NCI-H1105 (cell line): ENCODE results near the gene OPTC.
"Not testable (repeated sequence)": the region's sequence is repeated elsewhere in the genome, so short reads cannot be mapped to it uniquely, and the experiment has no call there.

Experiments used
- DNase-seq: peaks from one replicate; lab custom pipeline; 2025; lab: John Stamatoyannopoulos, UW

OPTC gene, protein sequence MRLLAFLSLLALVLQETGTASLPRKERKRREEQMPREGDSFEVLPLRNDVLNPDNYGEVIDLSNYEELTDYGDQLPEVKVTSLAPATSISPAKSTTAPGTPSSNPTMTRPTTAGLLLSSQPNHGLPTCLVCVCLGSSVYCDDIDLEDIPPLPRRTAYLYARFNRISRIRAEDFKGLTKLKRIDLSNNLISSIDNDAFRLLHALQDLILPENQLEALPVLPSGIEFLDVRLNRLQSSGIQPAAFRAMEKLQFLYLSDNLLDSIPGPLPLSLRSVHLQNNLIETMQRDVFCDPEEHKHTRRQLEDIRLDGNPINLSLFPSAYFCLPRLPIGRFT

GRCh38 chr1:203493901-203494300, at the start of gene OPTC:
TSS of gene OPTC (plus strand) at chr1:203494153. CDS start at chr1:203496006, 1,853 bp downstream.
- DNase-seq = no peak

GRCh38 chr1:203444171-203444576, 49.8 kb upstream of the OPTC start:
- DNase-seq = no peak

- DNase-seq = no peak
These were observed 46.8 kb upstream of the OPTC start for GRCh38 chr1:203447151-203447550.

DNA sequence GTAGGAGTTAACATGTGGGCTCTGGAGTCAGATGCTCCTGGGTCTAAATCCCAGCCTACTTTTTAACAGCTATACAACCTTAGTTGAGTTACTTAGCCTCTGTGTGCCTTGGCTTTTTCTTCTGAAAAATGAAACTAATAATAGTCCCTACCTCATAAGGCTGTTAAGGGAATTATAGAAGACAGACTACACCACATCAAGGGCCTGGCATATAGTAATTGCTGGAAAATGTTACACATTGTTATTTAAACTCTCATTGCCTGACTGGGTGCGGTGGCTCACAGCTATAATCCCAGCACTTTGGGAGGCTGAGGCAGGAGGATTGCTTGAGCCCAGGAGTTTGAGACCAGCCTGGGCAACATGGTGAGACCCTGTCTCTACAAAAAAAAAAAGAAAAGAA, 46.4 kb upstream of the OPTC start:
- DNase-seq = not testable (repeated sequence)

- no peak for DNase-seq
These were observed 45.4 kb upstream of the OPTC start for GRCh38 chr1:203448521-203449061.

DNA sequence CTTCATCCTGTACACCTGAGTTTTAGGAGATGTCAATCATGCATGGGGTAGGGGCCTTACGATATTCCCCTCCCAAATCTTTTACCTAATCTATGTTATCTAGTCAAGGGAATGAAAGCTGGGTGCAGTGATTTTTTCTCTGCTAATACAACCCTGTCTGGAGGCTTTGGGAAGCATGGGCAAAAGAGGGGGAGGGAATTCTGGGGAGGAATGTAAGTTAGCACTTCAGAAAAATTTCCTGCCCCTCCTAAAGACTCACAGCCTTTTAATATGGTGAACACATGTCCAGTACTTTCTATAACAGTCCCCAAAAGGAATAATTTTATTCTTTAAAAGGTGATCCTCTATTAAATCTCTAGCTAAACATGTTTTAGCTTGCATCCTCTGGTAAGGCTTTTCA, 44.0 kb upstream of the OPTC start:
- no peak for DNase-seq

DNA sequence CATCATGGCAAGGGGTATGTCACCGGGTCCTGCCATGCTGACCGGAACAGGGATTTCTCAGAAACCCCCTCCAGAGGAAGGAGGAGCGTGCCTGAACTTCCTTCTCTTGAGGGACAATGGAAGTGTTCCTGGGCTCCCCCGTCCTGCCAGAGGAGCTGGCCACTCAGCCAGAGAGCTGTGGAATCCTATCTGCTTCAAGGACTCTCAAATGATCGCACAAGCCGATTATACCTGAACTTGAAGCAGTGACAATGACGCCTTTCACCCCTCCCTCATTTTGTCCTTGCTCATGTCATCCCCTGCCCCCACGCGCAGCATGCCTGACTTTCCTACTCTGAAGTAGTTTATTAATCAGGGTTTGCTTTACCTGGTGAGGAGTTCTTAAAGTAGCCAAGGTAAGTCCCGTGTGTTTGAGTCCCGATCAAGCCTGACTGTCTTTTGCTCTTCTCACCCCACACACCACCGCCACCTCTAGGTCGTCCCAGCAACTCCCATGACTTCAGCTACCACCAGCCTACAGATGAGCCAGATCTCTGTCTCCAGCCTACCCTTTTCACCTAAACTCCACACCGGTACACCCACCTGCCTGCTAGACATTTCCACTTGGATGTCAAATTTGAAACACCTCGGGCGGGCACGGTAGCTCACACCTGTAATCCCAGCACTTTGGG, 43.3 kb upstream of the OPTC start:
- no peak for DNase-seq

DNA sequence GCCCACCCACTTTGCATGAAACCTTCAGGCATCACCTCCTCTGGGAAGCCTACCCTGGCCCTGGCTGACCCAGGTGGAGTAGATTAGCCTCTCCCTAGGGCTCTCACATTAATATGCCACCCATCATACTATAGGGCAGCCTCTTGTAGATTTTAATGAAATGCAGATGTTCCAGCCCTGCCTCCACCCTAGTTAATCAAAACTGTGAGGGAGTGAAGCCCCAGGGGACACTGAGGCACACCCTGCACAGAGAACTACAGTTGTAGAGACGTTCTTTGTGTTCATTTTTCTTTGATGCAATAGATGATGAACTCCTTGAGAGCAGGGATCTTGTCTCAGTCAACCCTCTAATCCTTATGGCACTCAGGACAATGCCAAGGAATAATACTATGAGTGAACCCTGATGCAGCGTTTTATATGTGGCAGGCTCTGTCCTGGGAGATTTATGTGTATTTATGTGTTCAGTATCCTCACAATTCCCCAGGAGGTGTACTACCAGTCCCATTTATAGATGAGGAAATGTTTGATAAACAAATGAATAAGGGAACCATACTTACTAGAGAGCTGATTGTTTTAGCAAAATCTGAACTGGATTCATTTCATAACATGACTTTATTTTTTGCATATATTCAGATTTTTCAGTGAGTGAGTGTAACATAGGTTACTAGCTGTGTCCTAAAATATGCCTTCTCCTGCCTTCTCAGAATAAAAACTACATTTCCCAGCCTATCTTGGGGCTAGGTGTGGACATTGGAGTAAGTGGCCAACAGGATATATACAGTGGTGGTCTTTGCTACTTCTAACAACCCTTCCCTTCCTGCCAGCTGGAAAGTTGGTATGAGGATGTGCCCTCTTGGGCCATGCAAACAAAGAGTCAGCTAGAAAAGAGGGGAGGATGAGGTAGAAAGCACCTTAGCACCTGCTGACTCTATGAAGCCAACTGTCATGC, 41.8 kb upstream of the OPTC start:
- DNase-seq = no peak

GRCh38 chr1:203453016-203453415, 40.9 kb upstream of the OPTC start:
- DNase-seq = no peak

- no peak for DNase-seq
These were observed 40.3 kb upstream of the OPTC start for GRCh38 chr1:203453616-203454015.

GRCh38 chr1:203454986-203455471, 38.9 kb upstream of the OPTC start:
- no peak for DNase-seq

GRCh38 chr1:203455706-203456105, 38.2 kb upstream of the OPTC start:
- DNase-seq = no peak

DNA sequence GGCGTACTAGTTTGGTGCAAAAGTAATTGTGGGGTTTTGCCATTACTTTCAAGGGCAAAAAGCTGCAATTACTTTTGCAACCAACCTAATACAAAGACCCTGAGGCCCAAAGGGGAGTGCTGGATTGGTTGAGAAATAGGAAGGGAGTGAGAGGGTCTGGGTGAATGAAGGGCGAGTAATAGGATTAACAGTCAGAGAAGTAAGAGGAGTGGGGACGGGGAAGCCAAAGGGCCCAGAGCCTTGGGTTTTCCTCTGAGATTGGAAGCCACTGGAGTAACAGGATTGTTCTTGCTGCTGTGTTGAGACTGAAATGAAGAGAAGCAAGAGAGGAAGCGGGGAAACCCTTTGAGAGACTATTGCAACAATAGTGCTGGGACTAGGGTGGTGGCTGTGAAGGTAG, 37.4 kb upstream of the OPTC start:
- DNase-seq = no peak

DNA sequence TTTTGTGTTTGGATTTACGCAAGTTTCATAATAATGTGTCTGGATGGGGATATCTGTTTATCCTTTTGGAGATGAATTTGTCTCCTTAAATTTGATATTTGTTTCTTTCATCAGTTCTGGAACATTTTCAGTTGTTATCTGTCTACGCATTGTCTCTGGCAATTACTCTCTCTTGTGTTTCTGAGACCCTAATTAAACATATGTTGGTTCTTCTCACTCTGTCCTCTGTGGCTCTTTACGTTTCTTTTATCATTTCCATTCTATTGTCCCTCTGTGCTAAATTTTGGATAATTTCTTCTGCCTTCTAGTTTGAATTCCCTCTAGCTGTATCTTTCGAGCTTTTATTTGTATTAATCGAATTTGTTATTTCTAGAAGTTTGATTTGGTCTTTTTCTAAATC, 35.9 kb upstream of the OPTC start:
- DNase-seq = no peak

DNA sequence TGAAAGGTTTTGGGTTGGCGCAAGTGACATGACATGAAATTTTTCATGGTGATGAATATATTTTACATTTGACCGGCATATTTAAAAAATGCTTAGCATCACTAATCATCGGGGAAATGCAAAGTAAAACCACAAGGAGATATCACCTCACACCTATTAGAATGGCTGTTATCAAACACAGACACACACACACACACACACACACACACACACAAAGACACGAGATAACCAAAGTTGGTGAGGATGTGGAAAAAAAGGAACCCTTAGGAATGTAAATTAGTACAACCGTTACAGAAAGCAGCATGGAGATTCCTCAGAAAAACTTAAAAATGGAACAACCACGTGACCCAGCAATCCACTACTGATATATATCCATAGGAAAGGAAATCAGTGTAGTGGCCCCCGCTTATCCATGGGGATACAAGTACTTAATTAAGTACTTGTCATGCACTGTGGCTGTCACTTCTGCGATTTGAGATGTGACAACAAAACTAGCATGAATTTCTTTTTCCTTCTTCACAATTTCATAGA, 34.2 kb upstream of the OPTC start:
- no peak for DNase-seq

DNA sequence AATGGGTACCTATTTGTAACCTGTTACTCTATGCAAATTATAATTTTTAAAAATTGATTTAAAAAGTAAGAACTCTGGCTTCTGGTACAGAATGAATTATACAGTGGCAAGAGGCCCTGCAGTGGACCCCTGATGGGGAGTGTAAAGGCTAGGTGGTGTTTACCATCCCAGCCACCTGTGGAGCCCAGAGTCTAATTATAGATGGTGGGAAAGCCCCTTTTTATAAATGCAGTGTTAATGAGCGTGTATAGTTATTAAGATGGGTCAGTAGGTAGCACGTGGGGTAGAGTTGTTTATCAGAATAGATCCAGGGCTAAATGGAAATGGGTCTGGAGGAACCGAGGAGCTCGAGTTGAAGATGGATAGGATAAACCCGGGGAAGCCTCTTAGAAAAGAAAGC, 32.2 kb upstream of the OPTC start:
- DNase-seq = no peak

DNA sequence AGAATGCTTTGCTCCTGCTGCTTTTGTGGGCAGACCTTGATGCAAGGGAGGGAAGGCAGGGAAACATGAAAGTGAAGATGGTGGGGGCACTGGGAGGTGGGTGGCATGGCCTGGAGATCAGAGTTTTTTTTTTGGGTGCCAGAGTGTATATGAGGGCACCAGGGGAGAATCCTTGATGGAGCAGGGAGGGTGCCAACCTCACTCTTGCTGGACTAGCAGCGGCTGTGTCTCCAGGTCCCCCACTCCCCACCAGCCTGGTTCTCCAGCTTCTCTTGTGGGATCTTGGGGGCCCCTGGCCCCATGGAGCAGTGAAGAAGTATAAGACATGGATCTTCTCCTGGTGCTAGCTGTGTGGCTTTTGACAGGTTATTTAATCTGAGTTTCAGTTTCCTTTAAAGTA, 31.8 kb upstream of the OPTC start:
- DNase-seq = no peak

GRCh38 chr1:203462878-203463277, 31.1 kb upstream of the OPTC start:
- DNase-seq = no peak

DNA sequence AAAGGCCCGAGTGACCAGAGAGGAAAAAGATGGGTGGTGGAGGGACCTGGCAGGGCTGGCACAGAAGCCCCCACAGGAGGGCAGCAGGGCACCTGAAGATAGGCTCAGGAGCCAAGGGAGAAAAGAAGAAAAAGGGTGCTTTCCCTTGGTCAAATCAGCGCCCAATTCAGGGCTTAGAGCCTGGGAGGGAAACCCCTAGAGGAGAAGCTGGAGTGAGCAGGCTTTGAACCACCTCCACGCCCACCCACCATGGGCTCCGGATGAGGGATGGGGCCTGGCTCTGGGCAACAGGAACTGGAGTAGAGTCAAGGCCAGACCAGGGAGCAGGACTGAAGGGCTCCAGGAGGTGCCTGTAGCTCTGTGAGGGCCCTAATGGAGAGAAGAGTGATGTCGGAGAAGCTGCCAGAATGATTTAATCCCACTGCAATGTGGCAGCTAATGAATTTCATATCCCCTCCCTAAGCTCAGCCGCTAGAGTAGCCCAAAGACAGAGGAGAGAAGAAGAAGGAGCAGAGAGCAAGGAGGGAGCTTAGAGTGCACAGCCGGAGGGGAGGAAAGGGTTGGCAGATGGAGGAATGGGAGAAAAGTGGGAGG, 30.4 kb upstream of the OPTC start:
- DNase-seq = no peak

DNA sequence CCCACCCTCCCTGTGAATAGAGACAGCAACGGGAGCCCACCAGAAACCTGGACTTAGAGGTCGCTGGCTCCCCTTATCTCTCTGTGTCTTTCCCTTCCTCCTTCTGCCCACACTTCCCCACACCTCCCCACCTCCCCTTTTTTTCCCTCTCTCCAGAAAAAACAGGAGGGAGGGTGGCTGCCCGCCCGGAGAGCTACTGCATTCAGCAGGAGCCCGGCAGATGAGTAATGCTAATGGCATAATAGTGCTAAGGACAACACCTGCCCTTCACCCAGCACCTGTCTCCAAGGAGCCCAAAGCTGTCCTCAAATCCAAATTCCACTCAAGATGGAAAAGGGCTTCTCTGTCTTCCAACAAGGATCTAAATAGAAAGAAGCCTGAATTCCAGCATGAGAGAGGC, 29.7 kb upstream of the OPTC start:
- no peak for DNase-seq

GRCh38 chr1:203464743-203465142, 29.2 kb upstream of the OPTC start:
- DNase-seq = no peak
